ENCODE measurements around the gene ARMC9. TPM values are rescaled to one million over a fixed set of nuclear protein-coding genes. Genes with fewer than 3 reads are reported as not detected.

ARMC9 gene
- total and polyA plus RNA-seq, 7 donors, result 1.4 to 18.4 (median 2.2) TPM

GRCh38 chr2:231199219-231199618 lies 788 bp downstream of the ARMC9 start:
- Histone ChIP-seq H3K9me3 (no peaks in the 10 kb centered on the region), H3K27ac (no peak overlapping the region), H3K4me3 (peak overlapping the region; percentile 97), H3K4me1 (peaks cover 6% of the 10 kb centered on the region), H3K36me3 (ENCODE audit: insufficient read depth in 1 of 2, low read depth in 1 of 2) (no peaks in the 10 kb centered on the region), H3K27me3 (ENCODE audit: insufficient read depth in 3 of 3, low read length in 2 of 3) (no peaks in the 10 kb centered on the region)
- no peak for DNase-seq
- 36 to 41% (median 41%) methylated on average over 5 of the region's 5 CpGs for whole genome bisulfite sequencing, 3 donors
- no peak for TF ChIP-seq CTCF (IDR thresholded peaks at IDR 0.05)
- no peak for ATAC-seq
- intact Hi-C loops (cut with DNase I), result loop anchor here in 1 of 2 donors (10.0 kb wide), 1 partner anchor 94 kb away; no protein-coding TSS in a partner anchor

- no peak for DNase-seq
- ATAC-seq, result no peak
- TF ChIP-seq CTCF (IDR thresholded peaks at IDR 0.05), result no peak
- Histone ChIP-seq H3K36me3 (ENCODE audit: insufficient read depth in 1 of 2, low read depth in 1 of 2) (no peaks in the 10 kb centered on the region), H3K4me1 (peaks cover 6% of the 10 kb centered on the region), H3K27me3 (ENCODE audit: insufficient read depth in 3 of 3, low read length in 2 of 3) (no peaks in the 10 kb centered on the region), H3K27ac (no peak overlapping the region), H3K4me3 (no peak overlapping the region), H3K9me3 (no peaks in the 10 kb centered on the region)
- intact Hi-C loops (cut with DNase I), result no loop called here
- WGBS, 3 donors, result 84 to 89% (median 86%) methylated on average over 3 of the region's 3 CpGs
Measured at GRCh38 chr2:231200805-231201474, 2.5 kb downstream of the ARMC9 start.

DNA sequence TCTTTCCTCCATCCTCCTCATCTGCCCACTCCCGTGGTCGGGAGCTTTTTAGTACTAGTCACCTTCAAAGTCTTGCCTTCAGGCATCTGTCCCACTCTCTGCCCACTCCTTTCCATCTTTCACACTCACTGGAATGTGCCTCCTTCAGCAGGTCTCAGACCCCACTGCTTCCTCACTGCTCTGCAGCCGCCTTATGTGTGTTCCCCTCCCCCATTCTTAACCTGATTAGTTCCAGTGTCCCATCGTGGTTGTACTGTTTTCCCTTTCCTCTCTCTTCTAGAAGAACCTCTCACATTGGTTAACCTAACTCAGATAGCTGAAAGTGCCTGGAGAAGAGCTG lies 3.0 kb downstream of the ARMC9 start:
- H3K4me3 ChIP-seq, result no peak overlapping the region
- ATAC-seq (no peak), DNase-seq (no peak)
- intact Hi-C loops (cut with DNase I), result no loop called here
- H3K9me3 ChIP-seq, result no peaks in the 10 kb centered on the region
- TF ChIP-seq CTCF (IDR thresholded peaks at IDR 0.05), result no peak
- WGBS, 3 donors, result 63 to 74% (median 65%) methylated on average over 4 of the region's 4 CpGs
- H3K27me3 ChIP-seq (ENCODE audit: insufficient read depth in 3 of 3, low read length in 2 of 3), result no peaks in the 10 kb centered on the region
- no peaks in the 10 kb centered on the region for H3K36me3 ChIP-seq (ENCODE audit: insufficient read depth in 1 of 2, low read depth in 1 of 2)
- no peak overlapping the region for H3K27ac ChIP-seq
- H3K4me1 ChIP-seq, result peaks cover 6% of the 10 kb centered on the region

DNA sequence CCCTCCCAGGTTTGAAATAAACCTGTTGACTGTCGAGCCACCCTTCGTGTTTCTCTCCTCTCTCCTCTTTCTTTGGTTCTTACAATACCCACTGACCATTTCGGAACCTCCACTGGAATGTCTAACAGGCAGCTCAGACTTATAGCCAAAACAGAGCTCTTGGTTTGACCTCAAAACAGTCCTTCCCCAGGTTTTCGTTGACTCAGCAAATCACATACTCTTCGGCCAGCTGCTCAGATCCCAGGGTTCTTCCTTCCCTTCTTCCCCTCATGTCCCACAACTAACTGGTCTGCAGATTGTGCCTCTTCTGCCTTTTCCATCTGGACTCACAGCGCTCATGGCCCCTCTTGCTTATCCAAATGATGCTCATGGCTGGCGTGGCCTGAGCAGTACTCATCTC lies 4.7 kb downstream of the ARMC9 start:
- DNase-seq, result no peak
- no peak for ATAC-seq
- H3K27me3 ChIP-seq (ENCODE audit: insufficient read depth in 3 of 3, low read length in 2 of 3), result no peaks in the 10 kb centered on the region
- H3K4me3 ChIP-seq, result no peak overlapping the region
- no peak for TF ChIP-seq CTCF (IDR thresholded peaks at IDR 0.05)
- intact Hi-C loops (cut with DNase I), result no loop called here
- no peaks in the 10 kb centered on the region for H3K4me1 ChIP-seq
- H3K27ac ChIP-seq, result no peak overlapping the region
- 93 to 96% (median 94%) methylated on average over 7 of the region's 7 CpGs for WGBS, 3 donors
- no peaks in the 10 kb centered on the region for H3K36me3 ChIP-seq (ENCODE audit: insufficient read depth in 1 of 2, low read depth in 1 of 2)
- no peaks in the 10 kb centered on the region for H3K9me3 ChIP-seq

- no peak overlapping the region for H3K4me3 ChIP-seq
- TF ChIP-seq CTCF (IDR thresholded peaks at IDR 0.05), result no peak
- H3K36me3 ChIP-seq (ENCODE audit: insufficient read depth in 1 of 2, low read depth in 1 of 2), result no peaks in the 10 kb centered on the region
- ATAC-seq, result no peak
- 92 to 99% (median 98%) methylated on average over 3 of the region's 3 CpGs for WGBS, 3 donors
- H3K9me3 ChIP-seq, result no peaks in the 10 kb centered on the region
- no peaks in the 10 kb centered on the region for H3K27me3 ChIP-seq (ENCODE audit: insufficient read depth in 3 of 3, low read length in 2 of 3)
- no peak for DNase-seq
- no peaks in the 10 kb centered on the region for H3K4me1 ChIP-seq
- intact Hi-C loops (cut with DNase I), result no loop called here
- H3K27ac ChIP-seq, result no peak overlapping the region
Measured at GRCh38 chr2:231204146-231204545, 5.7 kb downstream of the ARMC9 start.

Measured in psoas muscle (tissue), 8 donors.